Measurements from ENCODE around the gene CCDC192. TPM values are rescaled to one million over a fixed set of nuclear protein-coding genes. Genes with fewer than 3 reads are reported as not detected.

CCDC192 gene
- total RNA-seq, 3 donors from 2014 or later (not counting 1 experiment from before 2014, with no cell fraction given) = not detected

- Mint-ChIP-seq H3K27ac (no peak overlapping the region), H3K4me1 (no peaks in the 10 kb centered on the region), H3K27me3 (ENCODE audit: low read depth in 2 of 2) (peaks cover 0 to 2% of the 10 kb centered on the region in 2 donors), H3K4me3 (no peak overlapping the region), H3K36me3 (no peaks in the 10 kb centered on the region), H3K9me3 (no peaks in the 10 kb centered on the region)
- WGBS (ENCODE audit: insufficient coverage) = 74% methylated on average over 6 of the region's 6 CpGs
- Histone ChIP-seq H3K4me3 (ENCODE audit: low read length) (no peak overlapping the region), H3K27ac (ENCODE audit: low read length) (no peak overlapping the region), H3K27me3 (ENCODE audit: control insufficient read depth, insufficient read depth, low read length) (no peaks in the 10 kb centered on the region), H3K36me3 (ENCODE audit: control insufficient read depth, insufficient read depth, low read length) (no peaks in the 10 kb centered on the region), H3K9me3 (ENCODE audit: control insufficient read depth, insufficient read depth, low read length) (no peaks in the 10 kb centered on the region), H3K4me1 (ENCODE audit: control insufficient read depth, insufficient read depth, low read length) (no peaks in the 10 kb centered on the region)
- ATAC-seq = no peak
- DNase-seq = no peak
- TF ChIP-seq CTCF (IDR thresholded peaks at IDR 0.05) = no peak
- intact Hi-C loops (cut with micrococcal nuclease) = no loop called here
Observed at GRCh38 chr5:127804886-127805426, 101.8 kb downstream of the CCDC192 start.

DNA sequence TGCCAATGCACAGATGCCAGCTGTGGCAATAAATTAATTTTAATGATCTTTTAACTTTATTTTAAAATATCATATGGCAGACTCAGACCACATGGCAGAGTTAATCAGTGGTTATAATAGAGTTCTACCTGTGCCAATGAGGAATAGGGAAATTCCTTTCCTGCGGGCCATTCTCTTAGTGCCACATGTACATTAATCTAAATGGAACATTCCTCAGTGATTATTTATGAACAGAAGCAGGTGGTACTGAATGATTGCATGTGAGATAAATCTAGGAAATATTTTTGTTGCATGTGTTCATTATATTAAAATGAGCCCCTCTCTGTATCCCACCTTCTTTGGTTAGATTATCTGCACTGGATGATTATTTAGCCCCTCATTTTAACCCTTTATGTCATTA is 102.3 kb downstream of the CCDC192 start:
- no peaks in the 10 kb centered on the region for H3K36me3 ChIP-seq (ENCODE audit: control insufficient read depth, insufficient read depth, low read length)
- ATAC-seq (no peak), DNase-seq (no peak)
- no peaks in the 10 kb centered on the region for H3K27me3 ChIP-seq (ENCODE audit: control insufficient read depth, insufficient read depth, low read length)
- intact Hi-C loops (cut with micrococcal nuclease) = no loop called here
- no peaks in the 10 kb centered on the region for H3K4me1 ChIP-seq (ENCODE audit: control insufficient read depth, insufficient read depth, low read length)
- no peaks in the 10 kb centered on the region for H3K4me1 Mint-ChIP-seq
- no peaks in the 10 kb centered on the region for H3K36me3 Mint-ChIP-seq
- H3K4me3 ChIP-seq (ENCODE audit: low read length) = no peak overlapping the region
- no peak for TF ChIP-seq CTCF (IDR thresholded peaks at IDR 0.05)
- no peak overlapping the region for H3K4me3 Mint-ChIP-seq
- no peaks in the 10 kb centered on the region for H3K9me3 Mint-ChIP-seq
- no peak overlapping the region for H3K27ac ChIP-seq (ENCODE audit: low read length)
- peaks cover 0 to 2% of the 10 kb centered on the region in 2 donors for H3K27me3 Mint-ChIP-seq (ENCODE audit: low read depth in 2 of 2)
- no peak overlapping the region for H3K27ac Mint-ChIP-seq
- WGBS (ENCODE audit: insufficient coverage) = no CpG with 5 or more reads among the region's 1 CpG
- H3K9me3 ChIP-seq (ENCODE audit: control insufficient read depth, insufficient read depth, low read length) = no peaks in the 10 kb centered on the region

GRCh38 chr5:127806776-127807175 is 103.6 kb downstream of the CCDC192 start:
- no peaks in the 10 kb centered on the region for H3K9me3 Mint-ChIP-seq
- peaks cover 0 to 2% of the 10 kb centered on the region in 2 donors for H3K27me3 Mint-ChIP-seq (ENCODE audit: low read depth in 2 of 2)
- H3K27ac Mint-ChIP-seq = no peak overlapping the region
- ATAC-seq (no peak), DNase-seq (no peak)
- Histone ChIP-seq H3K4me3 (ENCODE audit: low read length) (no peak overlapping the region), H3K9me3 (ENCODE audit: control insufficient read depth, insufficient read depth, low read length) (no peaks in the 10 kb centered on the region), H3K36me3 (ENCODE audit: control insufficient read depth, insufficient read depth, low read length) (no peaks in the 10 kb centered on the region), H3K27ac (ENCODE audit: low read length) (no peak overlapping the region), H3K4me1 (ENCODE audit: control insufficient read depth, insufficient read depth, low read length) (no peaks in the 10 kb centered on the region), H3K27me3 (ENCODE audit: control insufficient read depth, insufficient read depth, low read length) (no peaks in the 10 kb centered on the region)
- 100% methylated on average over 2 of the region's 3 CpGs for whole genome bisulfite sequencing (ENCODE audit: insufficient coverage)
- intact Hi-C loops (cut with micrococcal nuclease) = no loop called here
- no peaks in the 10 kb centered on the region for H3K36me3 Mint-ChIP-seq
- no peak for TF ChIP-seq CTCF (IDR thresholded peaks at IDR 0.05)
- H3K4me3 Mint-ChIP-seq = no peak overlapping the region
- H3K4me1 Mint-ChIP-seq = no peaks in the 10 kb centered on the region

- Mint-ChIP-seq H3K27me3 (ENCODE audit: low read depth in 2 of 2) (peaks cover 0 to 3% of the 10 kb centered on the region in 2 donors), H3K4me1 (no peaks in the 10 kb centered on the region), H3K4me3 (no peak overlapping the region), H3K36me3 (no peaks in the 10 kb centered on the region), H3K27ac (no peak overlapping the region), H3K9me3 (no peaks in the 10 kb centered on the region)
- no peak for TF ChIP-seq CTCF (IDR thresholded peaks at IDR 0.05)
- H3K4me1 ChIP-seq (ENCODE audit: control insufficient read depth, insufficient read depth, low read length) = no peaks in the 10 kb centered on the region
- no peak overlapping the region for H3K4me3 ChIP-seq (ENCODE audit: low read length)
- DNase-seq (no peak), ATAC-seq (no peak)
- intact Hi-C loops (cut with micrococcal nuclease) = no loop called here
- WGBS (ENCODE audit: insufficient coverage) = 67% methylated on average over 1 of the region's 1 CpG
- no peaks in the 10 kb centered on the region for H3K9me3 ChIP-seq (ENCODE audit: control insufficient read depth, insufficient read depth, low read length)
- no peaks in the 10 kb centered on the region for H3K36me3 ChIP-seq (ENCODE audit: control insufficient read depth, insufficient read depth, low read length)
- no peaks in the 10 kb centered on the region for H3K27me3 ChIP-seq (ENCODE audit: control insufficient read depth, insufficient read depth, low read length)
- no peak overlapping the region for H3K27ac ChIP-seq (ENCODE audit: low read length)
Observed at GRCh38 chr5:127809533-127809932, 106.3 kb downstream of the CCDC192 start.

Measured in natural killer cell (primary cell).